Measurements from ENCODE around the gene MPZL1. TPM values are rescaled to one million over a fixed set of nuclear protein-coding genes. Genes with fewer than 3 reads are reported as not detected.
A peak's percentile ranks its signal among the peaks of the same experiment; 100 is the strongest.

MPZL1 gene
- total RNA-seq, 2 experiments from 2014 or later = 48.9 to 61.9 TPM

- TF ChIP-seq EZH2phosphoT487 (IDR thresholded peaks at IDR 0.05; ENCODE audit: borderline replicate concordance, low read depth, low read length) = no peak
- TF ChIP-seq, protein P1, sequence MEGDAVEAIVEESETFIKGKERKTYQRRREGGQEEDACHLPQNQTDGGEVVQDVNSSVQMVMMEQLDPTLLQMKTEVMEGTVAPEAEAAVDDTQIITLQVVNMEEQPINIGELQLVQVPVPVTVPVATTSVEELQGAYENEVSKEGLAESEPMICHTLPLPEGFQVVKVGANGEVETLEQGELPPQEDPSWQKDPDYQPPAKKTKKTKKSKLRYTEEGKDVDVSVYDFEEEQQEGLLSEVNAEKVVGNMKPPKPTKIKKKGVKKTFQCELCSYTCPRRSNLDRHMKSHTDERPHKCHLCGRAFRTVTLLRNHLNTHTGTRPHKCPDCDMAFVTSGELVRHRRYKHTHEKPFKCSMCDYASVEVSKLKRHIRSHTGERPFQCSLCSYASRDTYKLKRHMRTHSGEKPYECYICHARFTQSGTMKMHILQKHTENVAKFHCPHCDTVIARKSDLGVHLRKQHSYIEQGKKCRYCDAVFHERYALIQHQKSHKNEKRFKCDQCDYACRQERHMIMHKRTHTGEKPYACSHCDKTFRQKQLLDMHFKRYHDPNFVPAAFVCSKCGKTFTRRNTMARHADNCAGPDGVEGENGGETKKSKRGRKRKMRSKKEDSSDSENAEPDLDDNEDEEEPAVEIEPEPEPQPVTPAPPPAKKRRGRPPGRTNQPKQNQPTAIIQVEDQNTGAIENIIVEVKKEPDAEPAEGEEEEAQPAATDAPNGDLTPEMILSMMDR (conservative IDR thresholded peaks at IDR 0.05; ENCODE audit: low read length) = no peak
- no peak overlapping the region for H3K4me2 ChIP-seq (ENCODE audit: low read length)
Measured at GRCh38 chr1:167683641-167684502, 37.9 kb upstream of the MPZL1 start.

DNA sequence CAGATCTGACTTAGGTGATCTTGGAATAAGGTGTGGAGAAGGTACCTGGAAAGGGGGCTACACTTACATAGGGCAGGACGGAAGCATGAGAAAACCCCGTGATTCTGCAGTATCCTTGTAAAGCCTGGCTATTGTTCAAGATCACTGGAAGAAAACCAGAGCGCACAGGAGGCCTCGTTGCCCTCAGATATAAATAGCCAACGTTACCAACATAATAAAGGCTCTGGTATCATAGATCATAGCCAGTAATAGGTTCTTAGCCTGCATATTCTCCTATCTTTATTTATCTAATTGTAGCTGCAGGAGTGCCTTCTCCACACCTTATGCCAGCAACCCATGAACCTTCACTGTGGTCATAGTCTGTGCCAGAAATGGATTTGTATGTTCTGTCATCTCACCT is 35.9 kb upstream of the MPZL1 start:
- no peaks in the 10 kb centered on the region for H3K9me2 ChIP-seq (ENCODE audit: insufficient read depth, low read length)
- peaks cover 9% of the 10 kb centered on the region; the same call in 1 of the 2 replicates for H3K79me2 ChIP-seq (ENCODE audit: insufficient read depth, low read depth, low read length)
- no peak overlapping the region for H2AFZ ChIP-seq (ENCODE audit: low read length)
- BruUV-seq (replicated peaks) = TSS peak; percentile 7
- DNase-seq (ENCODE audit: low spot score) = no peak
- H4K20me1 ChIP-seq (ENCODE audit: insufficient read depth, low read length) = peaks cover 18% of the 10 kb centered on the region; the same call in 1 of the 2 replicates
- intact Hi-C loops (cut with micrococcal nuclease; ENCODE audit: unreplicated experiment) = no loop called here
- TF ChIP-seq, protein P1 (conservative IDR thresholded peaks at IDR 0.05; ENCODE audit: low read length) = no peak
- TF ChIP-seq EZH2phosphoT487 (IDR thresholded peaks at IDR 0.05; ENCODE audit: borderline replicate concordance, low read depth, low read length) = no peak
- peaks cover 30% of the 10 kb centered on the region for H3K4me1 ChIP-seq (ENCODE audit: insufficient read depth, low read length, poor library complexity, severe bottlenecking)
- ChIA-PET CTCF (ENCODE audit: unreplicated experiment) (interaction anchor here (0.6 kb wide), 1 partner anchor 85 kb away, joined by 3 read pairs; no protein-coding TSS in a partner anchor), POLR2A (no interaction called here)
- H3K4me3 ChIP-seq (ENCODE audit: low read depth, low read length, poor library complexity, severe bottlenecking) = no peak overlapping the region
- H3K4me2 ChIP-seq (ENCODE audit: low read length) = no peak overlapping the region
- no peak overlapping the region for H3K27ac ChIP-seq (ENCODE audit: low read depth, low read length, poor library complexity, severe bottlenecking)
- peaks cover 97% of the 10 kb centered on the region for H3K36me3 ChIP-seq (ENCODE audit: insufficient read depth, low read length)
- H3K9me3 ChIP-seq (ENCODE audit: low read length) = no peaks in the 10 kb centered on the region

More at GRCh38 chr1:167683641-167684502, 37.9 kb upstream of the MPZL1 start:
- DNase-seq (ENCODE audit: low spot score) = no peak
- peaks cover 12% of the 10 kb centered on the region; the same call in 1 of the 2 replicates for H4K20me1 ChIP-seq (ENCODE audit: insufficient read depth, low read length)
- ChIA-PET POLR2A (no interaction called here), CTCF (ENCODE audit: unreplicated experiment) (no interaction called here)
- no peak overlapping the region for H2AFZ ChIP-seq (ENCODE audit: low read length)
- no peak overlapping the region for H3K4me3 ChIP-seq (ENCODE audit: low read depth, low read length, poor library complexity, severe bottlenecking)
- peaks cover 50% of the 10 kb centered on the region for H3K4me1 ChIP-seq (ENCODE audit: insufficient read depth, low read length, poor library complexity, severe bottlenecking)
- intact Hi-C loops (cut with micrococcal nuclease; ENCODE audit: unreplicated experiment) = no loop called here
- no peak overlapping the region for H3K27ac ChIP-seq (ENCODE audit: low read depth, low read length, poor library complexity, severe bottlenecking)
- H3K9me3 ChIP-seq (ENCODE audit: low read length) = no peaks in the 10 kb centered on the region
- peaks cover 26% of the 10 kb centered on the region for H3K79me2 ChIP-seq (ENCODE audit: insufficient read depth, low read depth, low read length)
- H3K9me2 ChIP-seq (ENCODE audit: insufficient read depth, low read length) = no peaks in the 10 kb centered on the region
- peaks cover 97% of the 10 kb centered on the region for H3K36me3 ChIP-seq (ENCODE audit: insufficient read depth, low read length)
- no TSS peak for BruUV-seq (replicated peaks)
